Hematopoietic multipotent progenitor cell treated with erythropoietin and hydrocortisone succinate and interleukin-3 and kit ligand, for 8 days (in vitro differentiated cells): ENCODE measurements around the gene LSP1.
"Not testable (repeated sequence)": the region's sequence is repeated elsewhere in the genome, so short reads cannot be mapped to it uniquely, and the experiment has no call there.

Source experiments
- DNase-seq: peaks from one replicate; pipeline ENCODE4 v3.0.0-alpha.2; 2015

Gene LSP1

GRCh38 chr11:1932681-1933080 is 79.8 kb downstream of the LSP1 start:
- DNase-seq = no peak

- DNase-seq = no peak
Observed at GRCh38 chr11:1933416-1934334, 80.8 kb downstream of the LSP1 start.

DNA sequence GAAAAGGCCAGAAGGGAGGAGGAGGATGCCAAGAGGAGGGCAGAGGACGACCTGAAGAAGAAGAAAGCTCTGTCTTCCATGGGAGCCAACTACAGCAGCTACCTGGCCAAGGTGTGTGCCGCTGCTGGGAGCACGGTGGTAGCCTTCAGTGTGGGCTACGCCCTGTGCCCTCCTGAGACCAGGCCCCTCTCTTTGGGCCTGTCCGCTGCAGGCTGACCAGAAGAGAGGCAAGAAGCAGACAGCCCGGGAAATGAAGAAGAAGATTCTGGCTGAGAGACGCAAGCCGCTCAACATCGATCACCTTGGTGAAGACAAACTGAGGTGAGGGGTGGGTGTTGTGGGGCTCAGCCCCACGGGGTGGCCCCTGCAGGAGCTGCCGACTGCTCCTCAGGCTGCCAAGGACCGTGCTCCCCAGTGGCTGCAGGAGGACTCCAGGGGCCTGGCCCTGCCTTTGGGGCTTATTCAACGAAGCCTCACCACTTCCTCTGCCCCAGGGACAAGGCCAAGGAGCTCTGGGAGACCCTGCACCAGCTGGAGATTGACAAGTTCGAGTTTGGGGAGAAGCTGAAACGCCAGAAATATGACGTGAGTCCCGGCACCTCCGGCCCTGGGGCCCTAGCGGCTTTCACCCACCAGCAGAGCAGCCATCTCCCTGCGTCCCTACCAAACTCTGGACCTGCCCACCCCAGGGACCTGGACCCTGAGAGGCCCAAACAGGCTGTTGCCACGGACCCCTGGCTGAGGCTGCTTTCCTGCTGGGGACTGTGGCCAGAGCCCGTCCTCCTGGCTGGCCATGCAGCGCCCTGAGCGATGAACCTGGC is 81.7 kb downstream of the LSP1 start:
- no peak for DNase-seq

GRCh38 chr11:1935156-1936071 is 82.5 kb downstream of the LSP1 start:
- no peak for DNase-seq

DNA sequence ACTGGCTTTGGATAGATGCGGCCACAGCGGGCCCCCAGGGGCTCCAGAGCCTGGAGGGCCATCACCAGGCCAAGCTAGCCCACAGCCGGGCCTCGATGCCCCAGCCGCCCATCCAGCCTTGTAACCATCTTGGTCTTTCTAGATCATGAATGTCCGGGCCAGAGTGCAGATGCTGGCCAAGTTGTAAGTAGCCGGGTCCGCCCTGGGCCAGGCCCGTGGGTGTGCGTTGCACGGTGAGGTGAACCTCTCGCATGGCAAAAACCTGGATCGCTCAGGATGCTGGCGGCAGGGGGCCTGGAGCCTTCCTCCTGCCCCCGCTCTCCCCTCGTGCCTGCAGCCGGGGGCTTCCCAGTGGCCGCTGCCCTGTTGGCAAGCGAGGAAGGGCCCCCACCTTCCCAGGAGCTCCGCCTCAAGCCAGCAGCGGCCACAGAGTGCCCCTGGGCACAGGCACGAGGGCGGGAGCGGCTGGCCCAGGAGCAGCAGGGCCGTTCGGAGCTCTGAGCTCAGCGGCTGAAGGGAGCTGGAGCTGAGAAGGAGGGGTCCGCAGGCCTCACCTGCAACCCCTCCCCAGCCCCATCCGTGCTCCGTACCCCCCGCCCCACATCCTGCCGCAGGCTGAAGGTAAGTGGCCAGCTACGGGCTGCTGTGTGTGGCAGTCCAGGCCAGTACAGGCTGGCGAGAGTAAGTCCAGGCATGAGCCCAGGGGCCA is 83.3 kb downstream of the LSP1 start:
- DNase-seq = no peak

DNA sequence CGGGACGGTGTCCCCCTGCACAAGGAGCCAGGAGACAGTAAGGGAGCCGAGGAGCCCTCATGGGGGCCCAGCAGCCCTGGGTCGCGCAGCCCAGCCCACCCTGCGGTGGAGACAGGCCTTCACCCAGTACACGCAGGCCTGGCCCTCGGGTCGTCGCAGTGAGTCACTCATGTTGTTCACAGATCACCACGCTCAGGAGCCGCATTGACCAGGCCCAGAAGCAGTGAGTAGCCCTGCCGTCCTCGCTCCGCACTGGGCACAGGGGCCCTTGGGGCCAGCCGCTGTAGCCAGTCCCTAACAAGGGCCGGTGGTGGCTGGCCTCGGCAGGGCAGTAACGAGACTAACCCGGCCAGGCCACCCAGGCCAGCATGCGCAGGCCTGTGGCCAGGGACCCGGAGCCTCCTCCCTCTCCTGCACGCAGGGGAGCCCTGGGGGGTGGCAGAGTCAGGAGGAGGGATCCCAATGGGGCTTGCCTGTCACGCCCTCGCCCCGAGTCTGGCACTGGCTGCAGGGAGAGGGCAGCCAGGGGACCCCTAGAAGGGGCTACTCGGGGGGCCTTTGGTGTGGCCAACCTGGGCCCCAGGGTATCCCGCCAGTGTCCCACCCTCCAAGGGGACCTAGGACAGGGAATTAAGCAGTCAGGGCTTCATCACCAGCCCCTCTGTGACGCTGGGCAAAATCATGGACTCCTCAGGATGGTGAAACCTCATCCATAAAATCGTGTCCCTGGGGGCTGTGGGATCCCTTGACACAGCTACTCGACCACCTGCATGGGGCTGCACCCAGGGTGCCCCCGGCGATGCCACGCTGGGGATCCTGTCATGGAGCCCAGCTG is 84.1 kb downstream of the LSP1 start:
- DNase-seq = no peak

DNA sequence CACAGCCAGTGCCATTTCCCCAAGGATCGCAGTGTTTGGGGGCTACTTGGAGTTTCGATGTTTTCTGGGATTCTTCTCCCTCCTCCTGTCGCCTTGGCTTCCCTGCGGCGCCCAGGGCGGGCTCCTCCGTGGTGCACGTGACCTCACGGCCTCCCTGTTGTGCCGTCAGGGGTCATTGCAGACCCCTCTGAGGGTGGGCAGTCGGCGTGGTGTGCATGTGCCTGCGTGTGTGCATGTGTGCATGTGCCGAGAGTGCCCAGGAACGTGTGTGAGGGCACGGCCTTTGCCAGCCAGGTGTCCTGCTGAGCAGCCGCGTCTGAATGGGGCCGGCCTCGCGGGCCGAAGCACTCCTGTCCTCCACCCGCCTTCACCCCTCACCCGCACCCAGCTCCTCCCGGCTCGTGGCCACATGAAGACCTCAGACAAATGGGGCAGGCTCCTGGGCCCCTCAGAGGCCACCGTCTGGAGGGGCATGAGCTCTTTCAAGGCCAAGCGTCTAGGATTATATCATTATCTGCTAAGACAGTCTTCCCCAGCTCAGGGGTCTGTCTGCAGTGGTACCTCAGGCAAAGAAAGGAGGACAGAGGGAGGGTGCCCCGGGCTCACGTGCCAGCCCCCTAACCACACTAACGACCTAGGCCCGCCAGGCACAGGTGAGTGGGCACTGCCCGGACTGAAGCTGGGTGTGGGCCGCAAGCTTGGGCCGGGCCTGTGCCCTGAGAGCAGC is 84.9 kb downstream of the LSP1 start:
- no peak for DNase-seq

DNA sequence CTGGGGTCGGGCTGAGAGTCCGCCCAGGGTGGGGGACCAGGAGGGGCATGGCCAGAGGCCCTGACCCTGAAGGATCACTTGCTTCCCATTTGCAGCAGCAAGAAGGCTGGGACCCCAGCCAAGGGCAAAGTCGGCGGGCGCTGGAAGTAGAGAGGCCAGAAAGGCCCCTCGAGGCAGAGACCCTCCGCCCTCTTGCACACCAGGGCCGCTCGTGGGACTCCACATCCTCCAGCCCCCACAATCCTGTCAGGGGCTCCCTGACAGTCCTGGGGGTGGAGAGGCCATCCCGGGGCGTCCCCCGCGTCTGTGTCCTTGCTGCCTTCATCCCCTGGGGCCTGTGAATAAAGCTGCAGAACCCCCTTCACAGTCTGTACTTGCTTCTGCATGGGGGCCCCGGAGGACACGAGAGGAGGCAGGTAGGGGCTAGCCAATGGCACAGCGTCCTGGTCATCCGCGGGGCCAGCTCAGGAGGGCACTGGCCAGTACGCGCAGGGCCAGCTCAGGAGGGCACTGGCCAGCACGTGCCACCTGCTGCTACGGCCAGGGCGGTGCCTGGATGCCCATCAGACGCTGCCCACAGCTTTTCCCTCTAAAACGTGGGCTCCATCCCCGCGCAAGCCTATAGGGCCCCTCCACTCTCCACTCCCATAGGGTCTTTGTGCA is 85.6 kb downstream of the LSP1 start:
- no peak for DNase-seq

DNA sequence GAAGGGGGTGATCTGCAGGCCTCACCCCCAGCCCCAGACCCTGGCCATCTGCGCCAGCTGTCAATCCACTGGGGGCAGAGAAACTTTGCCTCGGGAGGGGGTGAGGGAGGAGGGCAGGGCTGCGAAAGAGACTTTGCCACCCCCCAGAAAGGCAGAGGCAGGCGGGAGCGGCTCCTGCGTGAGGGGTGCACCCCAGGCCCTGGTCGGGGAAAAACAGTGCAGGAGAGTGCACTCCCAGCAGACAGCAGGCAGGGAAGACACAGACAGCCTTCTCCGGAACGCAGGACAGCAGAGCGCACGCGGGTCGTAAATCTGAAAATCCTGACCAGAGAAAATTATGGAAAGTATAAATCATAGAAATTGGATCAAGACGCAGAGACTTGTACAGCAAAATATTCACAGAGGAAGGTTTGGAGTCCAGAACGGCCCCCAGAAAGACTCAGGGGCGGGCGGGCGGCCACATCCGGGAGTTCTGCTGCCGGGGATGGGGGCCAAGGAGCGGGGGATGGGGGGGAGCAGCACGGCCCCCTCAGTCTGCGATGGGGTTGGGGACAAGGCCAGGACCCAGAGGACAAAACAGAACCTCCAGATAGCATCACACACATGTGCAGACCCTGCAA is 86.2 kb downstream of the LSP1 start:
- no peak for DNase-seq

DNA sequence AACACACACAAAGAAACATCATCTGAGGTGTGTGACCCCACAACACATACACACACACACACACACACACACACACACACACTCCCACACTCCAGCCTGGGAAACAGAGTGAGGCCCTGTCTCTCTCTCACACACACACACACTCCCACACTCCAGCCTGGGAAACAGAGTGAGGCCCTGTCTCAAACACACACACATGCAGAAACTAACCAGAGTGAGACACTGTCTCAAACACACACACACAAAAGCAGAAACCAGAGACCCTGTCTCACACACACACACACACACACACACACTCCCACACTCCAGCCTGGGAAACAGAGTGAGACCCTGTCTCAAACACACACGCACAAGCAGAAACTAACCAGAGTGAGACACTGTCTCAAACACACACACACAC is 86.9 kb downstream of the LSP1 start:
- DNase-seq = not testable (repeated sequence)
